Activated CD8-positive, alpha-beta T cell treated with anti-CD3 and anti-CD28 coated beads, Interleukin-2, amount 10 ng/mL, durations not matched to agents 7 days and 5 days (primary cell): ENCODE data around the gene ZC3HAV1L. TPM values are rescaled to one million over a fixed set of nuclear protein-coding genes. Genes with fewer than 3 reads are reported as not detected.
"Not testable (repeated sequence)": the region's sequence is repeated elsewhere in the genome, so short reads cannot be mapped to it uniquely, and the experiment has no call there.

Experiments
- ATAC-seq: fragments of 150-1000 bp; cut with Tn5 transposase; one replicate; pipeline ENCODE4 v1.10.0; 2021; ENCODE audit warnings: moderate library complexity
- CTCF ChIA-PET: fragments of 350-600 bp; sonication (Branson Sonifier 250); formaldehyde crosslinking; loops from one replicate; lab custom pipeline; 2021; ENCODE audit warnings: antibody characterized with exemption; lab: Charles Lee
- POLR2A ChIA-PET: fragments of 350-600 bp; sonication (Branson Sonifier 250); formaldehyde crosslinking; loops from one replicate; lab custom pipeline; 2021; ENCODE audit warnings: antibody characterized with exemption; lab: Charles Lee
- DNase-seq: peaks from one replicate; pipeline ENCODE4 v3.0.0-alpha.2; 2020
- H3K27ac Mint-ChIP-seq: one replicate; pipeline ENCODE4 v1.8.0; 2021; ENCODE audit warnings: mild to moderate bottlenecking, mixed read lengths
- H3K27me3 Mint-ChIP-seq: one replicate; pipeline ENCODE4 v1.8.0; 2021; ENCODE audit warnings: low read depth, mixed read lengths
- H3K36me3 Mint-ChIP-seq: one replicate; pipeline ENCODE4 v1.8.0; 2021; ENCODE audit warnings: low read depth, mixed read lengths
- H3K4me1 Mint-ChIP-seq: one replicate; pipeline ENCODE4 v1.8.0; 2021; ENCODE audit warnings: low read depth, mixed read lengths
- H3K4me3 Mint-ChIP-seq: one replicate; pipeline ENCODE4 v1.8.0; 2021; ENCODE audit warnings: mild to moderate bottlenecking, mixed read lengths
- H3K9me3 Mint-ChIP-seq: one replicate; pipeline ENCODE4 v1.8.0; 2022; ENCODE audit warnings: mixed read lengths; ENCODE audit not compliant: insufficient read depth
- total RNA-seq, 2 experiments: library from RNA; stranded (reverse); gene quantifications; one replicate each; pipeline ENCODE4 v1.2.3, GENCODE V29; 2021

The ZC3HAV1L gene
- total RNA-seq, 2 experiments from 2014 or later: 17.3 to 20.2 TPM

DNA sequence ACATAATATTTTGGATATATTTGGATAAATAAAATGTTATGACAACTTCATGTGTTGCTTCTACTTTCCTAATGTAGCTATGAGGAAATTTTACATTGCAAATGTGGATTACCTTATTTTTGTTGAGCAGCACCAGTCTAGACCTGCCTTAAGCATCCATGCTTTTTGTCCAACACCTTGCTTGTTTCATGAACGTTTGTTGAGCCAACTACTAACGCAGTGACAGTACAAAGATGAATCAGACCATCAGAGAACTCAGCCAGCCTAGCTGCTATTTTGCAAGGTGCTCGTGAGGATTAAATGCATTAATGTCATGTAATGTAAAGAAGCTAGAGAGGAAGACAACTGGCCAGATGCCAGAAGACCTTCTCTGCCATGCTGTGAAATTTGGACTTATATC, 1.1 kb upstream of the ZC3HAV1L start:
- CTCF ChIA-PET: interaction anchor here (0.6 to 2.0 kb wide), 4 partner anchors 10 to 150 kb away, joined by 4 to 8 read pairs (median 5); no protein-coding TSS in a partner anchor
- POLR2A ChIA-PET: interaction anchor here (1.0 kb wide), 1 partner anchor 323 kb away, joined by 3 read pairs; the partner anchor contains the start of gene LUC7L2
- peak overlapping the region; percentile 32 for H3K4me3 Mint-ChIP-seq
- no peak for DNase-seq
- peaks cover 45% of the 10 kb centered on the region for H3K4me1 Mint-ChIP-seq
- ATAC-seq: no peak
- peaks cover 5% of the 10 kb centered on the region for H3K27me3 Mint-ChIP-seq
- H3K36me3 Mint-ChIP-seq: peaks cover 25% of the 10 kb centered on the region
- no peaks in the 10 kb centered on the region for H3K9me3 Mint-ChIP-seq
- no peak overlapping the region for H3K27ac Mint-ChIP-seq

DNA sequence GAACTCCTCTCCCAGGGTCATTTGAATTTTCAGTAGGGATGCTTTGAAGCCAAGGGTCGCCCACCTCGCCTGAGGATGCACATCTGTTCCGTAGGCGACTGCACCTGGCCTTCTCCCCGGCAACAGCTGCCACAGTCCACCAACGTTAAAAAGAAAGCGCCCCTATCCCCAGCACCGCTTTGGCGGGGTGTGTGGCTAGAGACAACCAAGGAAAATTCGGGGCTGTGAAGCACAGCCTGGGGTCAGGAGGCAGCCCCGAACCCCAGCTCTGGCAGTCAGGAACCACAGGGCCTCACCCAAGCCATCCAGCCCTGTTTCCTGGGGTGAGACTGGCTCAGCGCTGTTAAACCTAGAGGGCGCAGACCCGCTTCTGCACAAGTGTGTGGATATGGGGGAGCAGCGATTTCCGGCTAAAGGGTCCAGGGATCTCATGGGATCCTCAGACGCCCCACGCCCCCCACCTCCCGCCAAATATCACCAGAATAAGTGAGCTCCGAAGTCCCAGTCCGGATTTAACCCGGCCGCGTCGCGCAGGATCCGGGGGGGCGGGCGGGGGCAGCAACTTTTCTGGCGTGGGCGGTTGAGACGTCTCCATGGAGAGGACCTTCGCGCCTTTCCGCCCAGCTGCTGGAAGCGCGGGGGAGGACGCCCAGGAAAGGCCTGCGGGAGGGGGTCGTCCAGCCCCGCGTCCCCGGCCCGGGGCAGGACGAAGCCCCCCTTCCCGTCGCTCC, 822 bp downstream of the ZC3HAV1L start:
- peaks cover 35% of the 10 kb centered on the region for H3K4me1 Mint-ChIP-seq
- DNase-seq: peak; percentile 53
- no peaks in the 10 kb centered on the region for H3K9me3 Mint-ChIP-seq
- POLR2A ChIA-PET: interaction anchor here (0.6 to 1.4 kb wide), 4 partner anchors 13 to 148 kb away, joined by 3 to 5 read pairs (median 4); no protein-coding TSS in a partner anchor
- peak overlapping the region; percentile 90 for H3K27ac Mint-ChIP-seq
- CTCF ChIA-PET: interaction anchor here (0.9 to 1.6 kb wide), 4 partner anchors 10 to 149 kb away, joined by 3 to 4 read pairs (median 4); no protein-coding TSS in a partner anchor
- peak overlapping the region; percentile 83 for H3K4me3 Mint-ChIP-seq
- H3K27me3 Mint-ChIP-seq: peaks cover 5% of the 10 kb centered on the region
- peaks cover 28% of the 10 kb centered on the region for H3K36me3 Mint-ChIP-seq
- peak; percentile 50 for ATAC-seq

- CTCF ChIA-PET: interaction anchor here (1.4 to 1.8 kb wide), 4 partner anchors 11 to 35 kb away, joined by 3 to 5 read pairs (median 4); no protein-coding TSS in a partner anchor
Observed at GRCh38 chr7:139034336-139034735, 1.5 kb downstream of the ZC3HAV1L start.

GRCh38 chr7:139033346-139034114, 2.3 kb downstream of the ZC3HAV1L start:
- ChIA-PET POLR2A (interaction anchor here (1.0 kb wide), 1 partner anchor 147 kb away, joined by 3 read pairs; no protein-coding TSS in a partner anchor), CTCF (interaction anchor here (1.4 to 1.8 kb wide), 2 partner anchors 11 to 16 kb away, joined by 3 to 5 read pairs; no protein-coding TSS in a partner anchor)
- H3K9me3 Mint-ChIP-seq: no peaks in the 10 kb centered on the region

More at GRCh38 chr7:139034336-139034735, 1.5 kb downstream of the ZC3HAV1L start:
- H3K36me3 Mint-ChIP-seq: peaks cover 33% of the 10 kb centered on the region
- DNase-seq (no peak), ATAC-seq (no peak)
- H3K4me1 Mint-ChIP-seq: peaks cover 36% of the 10 kb centered on the region
- POLR2A ChIA-PET: interaction anchor here (1.0 kb wide), 1 partner anchor 148 kb away, joined by 3 read pairs; no protein-coding TSS in a partner anchor
- peaks cover 5% of the 10 kb centered on the region for H3K27me3 Mint-ChIP-seq
- H3K9me3 Mint-ChIP-seq: no peaks in the 10 kb centered on the region
- peak overlapping the region; percentile 25 for H3K27ac Mint-ChIP-seq
- peak overlapping the region; percentile 83 for H3K4me3 Mint-ChIP-seq

GRCh38 chr7:139032473-139032872, 3.4 kb downstream of the ZC3HAV1L start:
- H3K36me3 Mint-ChIP-seq: peaks cover 45% of the 10 kb centered on the region
- ATAC-seq (no peak), DNase-seq (no peak)
- POLR2A ChIA-PET: no interaction called here
- H3K9me3 Mint-ChIP-seq: no peaks in the 10 kb centered on the region
- no peak overlapping the region for H3K4me3 Mint-ChIP-seq
- CTCF ChIA-PET: interaction anchor here (1.8 kb wide), 1 partner anchor 15 kb away, joined by 5 read pairs; no protein-coding TSS in a partner anchor
- H3K27me3 Mint-ChIP-seq: no peaks in the 10 kb centered on the region
- H3K4me1 Mint-ChIP-seq: peaks cover 34% of the 10 kb centered on the region
- H3K27ac Mint-ChIP-seq: no peak overlapping the region

More at GRCh38 chr7:139033346-139034114, 2.3 kb downstream of the ZC3HAV1L start:
- peaks cover 3% of the 10 kb centered on the region for H3K27me3 Mint-ChIP-seq
- peaks cover 38% of the 10 kb centered on the region for H3K36me3 Mint-ChIP-seq
- H3K27ac Mint-ChIP-seq: peak overlapping the region; percentile 25
- DNase-seq: no peak
- H3K4me3 Mint-ChIP-seq: no peak overlapping the region
- H3K4me1 Mint-ChIP-seq: peaks cover 37% of the 10 kb centered on the region
- ATAC-seq: no peak

DNA sequence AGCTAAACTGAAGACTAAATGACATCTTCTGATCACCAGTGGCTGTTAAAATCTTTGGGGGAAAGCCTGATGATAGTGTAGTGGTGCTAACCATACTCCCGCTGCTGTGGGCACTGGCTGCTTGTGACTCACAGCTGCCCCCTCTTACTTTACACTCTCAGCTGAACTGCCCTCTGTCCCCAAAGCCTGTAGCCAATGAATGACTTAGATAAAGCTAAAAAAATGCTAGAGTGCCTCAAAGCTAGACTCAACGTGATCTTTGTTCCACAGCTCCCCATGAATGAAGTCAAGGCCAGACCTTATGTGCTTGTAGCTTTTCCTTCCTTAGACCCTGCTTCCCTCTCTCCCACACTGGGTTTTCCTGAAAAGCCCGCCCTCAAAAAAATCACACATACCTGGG, 6.5 kb downstream of the ZC3HAV1L start:
- Mint-ChIP-seq H3K27me3 (no peaks in the 10 kb centered on the region), H3K9me3 (no peaks in the 10 kb centered on the region), H3K36me3 (peaks cover 56% of the 10 kb centered on the region), H3K27ac (no peak overlapping the region), H3K4me1 (peaks cover 16% of the 10 kb centered on the region), H3K4me3 (no peak overlapping the region)
- ChIA-PET POLR2A (no interaction called here), CTCF (interaction anchor here (5.3 kb wide), 1 partner anchor 12 kb away, joined by 30 read pairs; no protein-coding TSS in a partner anchor)
- no peak for DNase-seq
- no peak for ATAC-seq

DNA sequence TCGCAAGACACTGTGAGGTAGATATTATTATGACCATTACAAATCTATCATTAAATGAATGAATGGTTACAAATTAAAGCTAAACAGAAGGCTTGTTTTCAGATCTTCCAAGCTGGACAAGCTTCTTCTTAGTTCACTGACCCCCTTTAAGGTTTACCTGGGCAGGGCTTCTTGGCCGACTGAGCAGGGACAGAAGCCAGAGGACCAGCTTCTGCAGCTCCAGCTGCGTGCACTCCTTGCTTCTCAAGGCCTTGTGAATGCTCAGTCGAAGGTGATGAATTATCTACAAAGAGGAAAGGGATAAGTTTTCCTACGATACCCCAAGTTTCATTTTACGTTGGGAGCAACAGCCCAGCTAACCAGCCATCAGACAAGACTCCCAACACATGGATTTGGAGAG, 9.3 kb downstream of the ZC3HAV1L start:
- Mint-ChIP-seq H3K27ac (peak overlapping the region; percentile 13), H3K4me1 (peaks cover 3% of the 10 kb centered on the region), H3K36me3 (peaks cover 56% of the 10 kb centered on the region), H3K4me3 (no peak overlapping the region), H3K27me3 (no peaks in the 10 kb centered on the region), H3K9me3 (no peaks in the 10 kb centered on the region)
- CTCF ChIA-PET: interaction anchor here (4.7 to 5.3 kb wide), 2 partner anchors 9 to 140 kb away, joined by 17 to 30 read pairs; no protein-coding TSS in a partner anchor
- POLR2A ChIA-PET: no interaction called here
- ATAC-seq: no peak
- DNase-seq: no peak

- H3K9me3 Mint-ChIP-seq, H3K4me3 Mint-ChIP-seq, H3K27ac Mint-ChIP-seq, H3K27me3 Mint-ChIP-seq, DNase-seq, H3K4me1 Mint-ChIP-seq, ATAC-seq: not testable (repeated sequence)
- ChIA-PET CTCF (interaction anchor here (4.7 to 5.3 kb wide), 2 partner anchors 8 to 140 kb away, joined by 17 to 30 read pairs; no protein-coding TSS in a partner anchor), POLR2A (interaction anchor here (0.8 kb wide), 1 partner anchor 15 kb away, joined by 3 read pairs; no protein-coding TSS in a partner anchor)
- H3K36me3 Mint-ChIP-seq: peaks cover 50% of the 10 kb centered on the region
Observed at GRCh38 chr7:139025861-139026260, 10.0 kb downstream of the ZC3HAV1L start.

GRCh38 chr7:139023076-139023475, 12.8 kb downstream of the ZC3HAV1L start:
- peaks cover 37% of the 10 kb centered on the region for H3K36me3 Mint-ChIP-seq
- CTCF ChIA-PET: interaction anchor here (4.7 kb wide), 1 partner anchor 137 kb away, joined by 17 read pairs; no protein-coding TSS in a partner anchor
- peaks cover 4% of the 10 kb centered on the region for H3K4me1 Mint-ChIP-seq
- no peak overlapping the region for H3K4me3 Mint-ChIP-seq
- H3K27ac Mint-ChIP-seq: no peak overlapping the region
- H3K9me3 Mint-ChIP-seq: no peaks in the 10 kb centered on the region
- H3K27me3 Mint-ChIP-seq: no peaks in the 10 kb centered on the region
- no peak for DNase-seq
- POLR2A ChIA-PET: no interaction called here
- ATAC-seq: no peak

DNA sequence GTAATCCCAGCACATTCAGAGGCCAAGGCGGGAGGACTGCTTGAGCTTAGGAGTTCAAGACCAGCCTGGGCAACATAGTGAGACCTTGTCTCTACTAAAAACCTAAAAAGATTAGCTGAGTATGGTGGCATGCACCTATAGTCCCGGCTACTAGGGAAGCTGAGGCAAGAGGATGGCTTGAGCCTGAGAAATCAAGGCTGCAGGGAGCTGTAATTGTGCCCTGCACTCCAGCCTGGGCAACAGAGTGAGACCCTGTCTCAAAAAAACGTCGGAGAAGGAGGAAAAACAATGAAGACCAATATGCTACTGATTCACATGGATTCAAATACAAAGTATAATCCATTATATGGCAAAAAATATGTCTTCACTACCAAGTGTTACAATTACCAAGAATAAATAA, 13.6 kb downstream of the ZC3HAV1L start:
- H3K4me1 Mint-ChIP-seq: peaks cover 8% of the 10 kb centered on the region
- H3K9me3 Mint-ChIP-seq: no peaks in the 10 kb centered on the region
- ChIA-PET POLR2A (interaction anchor here (1.3 kb wide), 1 partner anchor 13 kb away, joined by 4 read pairs; the partner anchor contains the start of gene ZC3HAV1L), CTCF (interaction anchor here (1.1 to 4.7 kb wide), 2 partner anchors 53 to 136 kb away, joined by 3 to 17 read pairs; no protein-coding TSS in a partner anchor)
- DNase-seq: no peak
- no peak overlapping the region for H3K27ac Mint-ChIP-seq
- no peak for ATAC-seq
- H3K27me3 Mint-ChIP-seq: no peaks in the 10 kb centered on the region
- peaks cover 34% of the 10 kb centered on the region for H3K36me3 Mint-ChIP-seq
- no peak overlapping the region for H3K4me3 Mint-ChIP-seq

- H3K4me1 Mint-ChIP-seq: peaks cover 12% of the 10 kb centered on the region
- H3K36me3 Mint-ChIP-seq: peaks cover 16% of the 10 kb centered on the region
- no peaks in the 10 kb centered on the region for H3K9me3 Mint-ChIP-seq
- H3K27me3 Mint-ChIP-seq: peaks cover 7% of the 10 kb centered on the region
- H3K27ac Mint-ChIP-seq: no peak overlapping the region
- ATAC-seq (no peak), DNase-seq (peak; percentile 6)
- ChIA-PET POLR2A (no interaction called here), CTCF (interaction anchor here (0.9 to 3.4 kb wide), 7 partner anchors 8 to 583 kb away, joined by 3 to 30 read pairs (median 3); no protein-coding TSS in a partner anchor)
- no peak overlapping the region for H3K4me3 Mint-ChIP-seq
Observed at GRCh38 chr7:139018910-139019309, 16.9 kb downstream of the ZC3HAV1L start.
